Ovary (tissue), 9 donors: ENCODE data around the gene NME7. TPM values are rescaled to one million over a fixed set of nuclear protein-coding genes. Genes with fewer than 3 reads are reported as not detected.

ENCODE experiments used
- DNase-seq, 5 donors: peaks; one replicate each; pipeline ENCODE4 v3.0.0-alpha.2; 2019 to 2020
- H3K27ac ChIP-seq, 2 donors: fragments of 200-600 bp; one replicate each; pipeline versions ENCODE4 v1.5.1 to v1.8.0; 2019 to 2022
- H3K27me3 ChIP-seq: fragments of 200-600 bp; one replicate; pipeline ENCODE4 v1.8.0; 2022
- H3K36me3 ChIP-seq: fragments of 200-600 bp; sonication (generic); one replicate; pipeline ENCODE4 v1.5.1; 2019
- H3K4me1 ChIP-seq: one replicate; pipeline ENCODE4 v1.8.1; 2013; ENCODE audit warnings: mild to moderate bottlenecking, moderate library complexity; ENCODE audit not compliant: insufficient read depth
- H3K4me3 ChIP-seq: fragments of 200-600 bp; sonication (generic); one replicate; pipeline ENCODE4 v1.5.1; 2017
- H3K9me3 ChIP-seq, 2 donors: fragments of 200-600 bp in 1 of 2; sonication (generic) in 1 of 2; one replicate each; pipeline versions ENCODE4 v1.5.1 to v1.8.1; 2013 to 2019; ENCODE audit warnings: mild to moderate bottlenecking in 1 of 2, moderate library complexity in 1 of 2
- CTCF ChIP-seq, 3 donors: fragments of 450-650 bp in 2 of 3; fragments of 200-600 bp in 1 of 3; IDR thresholded peaks; one replicate each; pipeline versions ENCODE4 v1.5.1 to v1.8.0; 2016 to 2022; ENCODE audit warnings: antibody characterized with exemption in 3 of 3, mild to moderate bottlenecking in 1 of 3
- EP300 ChIP-seq: sonication (generic); formaldehyde crosslinking; IDR thresholded peaks from one replicate; pipeline ENCODE4 v1.6.1; 2017; ENCODE audit warnings: antibody characterized with exemption
- POLR2A ChIP-seq: fragments of 450-650 bp; IDR thresholded peaks from one replicate; pipeline ENCODE4 v1.6.1; 2017; ENCODE audit warnings: antibody characterized with exemption, mild to moderate bottlenecking, moderate library complexity
- WGBS, 3 donors: extraction: QIAGEN DNeasy Blood & Tissue Kit in 1 of 3; methylation state at CpG; one replicate each; pipeline versions ENCODE4 v1.1.5 to v1.1.7; 2013 to 2017; 5-methylcytosine and 5-hydroxymethylcytosine counted together
- intact Hi-C, 4 donors: fragments of 100-400 bp; cut with DNase I; formaldehyde crosslinking; loops; one replicate each; pipeline versions ENCODE4 v1.11.0 to v1.15.1; 2022 to 2023
- polyA plus RNA-seq, 2 donors: library from polyadenylated mRNA; stranded (reverse); fragments of 200-250 nt in 1 of 2; fragments of 350-450 nt in 1 of 2; fragmentation: Illumina TruSeq in 1 of 2; extraction: RNeasy Lipid Tissue Mini Kit (QIAGEN cat#74804) in 1 of 2; gene quantifications; one replicate each; pipeline ENCODE4 v1.2.3, GENCODE V29; 2013 to 2014
- total RNA-seq, 7 donors: library from RNA; depleted of rRNA in 2 of 7; stranded (reverse); fragments of >200 nt in 2 of 7; fragmentation: NEBNext Ultra II Directional in 3 of 7; extraction: Animal tissue kit (Norgen Biotek cat#: 25700) in 3 of 7; gene quantifications; one replicate each; pipeline versions ENCODE4 v1.1.0 to v1.2.4, GENCODE V29; 2016 to 2023
- donor health status: DM: no; HTN: no; CAD: no; lungs with moderate emphysema.
- donor health status: DM: no; HTN: no; CAD: no.
- donor health status: Bipolar disorder and iron deficiency.
- donor health status: DM: yes; HTN: yes; CAD: no.
- donor health status: DM: no; HTN: no; CAD: no.
- donor health status: DM: yes; HTN: yes; CAD: no.

NME7 gene
- total and polyA plus RNA-seq, 9 donors: 14.2 to 30.0 (median 18.4) TPM

GRCh38 chr1:169117599-169117998 lies 250.0 kb downstream of the NME7 start:
- TF ChIP-seq EP300 (no peak), POLR2A (no peak), CTCF (IDR thresholded peaks at IDR 0.05) (no peak)
- Histone ChIP-seq H3K4me3 (no peak overlapping the region), H3K9me3 (no peaks in the 10 kb centered on the region), H3K27me3 (no peaks in the 10 kb centered on the region), H3K27ac (no peak overlapping the region), H3K36me3 (no peaks in the 10 kb centered on the region), H3K4me1 (no peaks in the 10 kb centered on the region)
- intact Hi-C loops: no loop called here
- DNase-seq: no peak
- WGBS, 3 donors: 87 to 95% (median 92%) methylated on average over 1 of the region's 1 CpG

GRCh38 chr1:169117014-169117413 lies 250.6 kb downstream of the NME7 start:
- Histone ChIP-seq H3K4me1 (peaks cover 3% of the 10 kb centered on the region), H3K9me3 (no peaks in the 10 kb centered on the region), H3K27me3 (no peaks in the 10 kb centered on the region), H3K4me3 (no peak overlapping the region), H3K27ac (no peak overlapping the region), H3K36me3 (no peaks in the 10 kb centered on the region)
- intact Hi-C loops: no loop called here
- DNase-seq: no peak
- WGBS, 3 donors: 91 to 96% (median 93%) methylated on average over 2 of the region's 2 CpGs
- no peak for TF ChIP-seq POLR2A
- no peak for TF ChIP-seq CTCF (IDR thresholded peaks at IDR 0.05)
- TF ChIP-seq EP300: no peak

GRCh38 chr1:169115891-169116585 lies 251.6 kb downstream of the NME7 start:
- intact Hi-C loops: no loop called here
- peak in 1 of 5 donors; percentile 40 for DNase-seq
- 77 to 86% (median 80%) methylated on average over 14 of the region's 14 CpGs for WGBS, 3 donors

GRCh38 chr1:169113613-169114119 lies 253.9 kb downstream of the NME7 start:
- peak overlapping the region in 1 of 2 donors; percentile 56 for H3K27ac ChIP-seq
- DNase-seq: no peak
- no peaks in the 10 kb centered on the region for H3K36me3 ChIP-seq
- H3K27me3 ChIP-seq: no peaks in the 10 kb centered on the region
- WGBS, 3 donors: 58 to 71% (median 64%) methylated on average over 4 of the region's 4 CpGs
- H3K4me1 ChIP-seq: peaks cover 11% of the 10 kb centered on the region
- H3K4me3 ChIP-seq: no peak overlapping the region
- TF ChIP-seq CTCF (IDR thresholded peaks at IDR 0.05) (no peak), EP300 (no peak), POLR2A (no peak)
- intact Hi-C loops: no loop called here
- H3K9me3 ChIP-seq: no peaks in the 10 kb centered on the region

More at GRCh38 chr1:169115891-169116585, 251.6 kb downstream of the NME7 start:
- no peak overlapping the region for H3K4me3 ChIP-seq
- no peaks in the 10 kb centered on the region for H3K36me3 ChIP-seq
- H3K27me3 ChIP-seq: no peaks in the 10 kb centered on the region
- TF ChIP-seq CTCF (IDR thresholded peaks at IDR 0.05) (no peak), EP300 (no peak), POLR2A (no peak)
- peaks cover 6% of the 10 kb centered on the region for H3K4me1 ChIP-seq
- H3K9me3 ChIP-seq: no peaks in the 10 kb centered on the region
- no peak overlapping the region for H3K27ac ChIP-seq
